ENCODE measurements around the gene ZNF202.
"Not testable (repeated sequence)": the region's sequence is repeated elsewhere in the genome, so short reads cannot be mapped to it uniquely, and the experiment has no call there.

The ZNF202 gene

GRCh38 chr11:123740787-123741158, 687 bp downstream of the ZNF202 start:
- no peak for DNase-seq (ENCODE audit: low read depth)

GRCh38 chr11:123738374-123738773, 3.1 kb downstream of the ZNF202 start:
- no peak for DNase-seq (ENCODE audit: low read depth)

DNA sequence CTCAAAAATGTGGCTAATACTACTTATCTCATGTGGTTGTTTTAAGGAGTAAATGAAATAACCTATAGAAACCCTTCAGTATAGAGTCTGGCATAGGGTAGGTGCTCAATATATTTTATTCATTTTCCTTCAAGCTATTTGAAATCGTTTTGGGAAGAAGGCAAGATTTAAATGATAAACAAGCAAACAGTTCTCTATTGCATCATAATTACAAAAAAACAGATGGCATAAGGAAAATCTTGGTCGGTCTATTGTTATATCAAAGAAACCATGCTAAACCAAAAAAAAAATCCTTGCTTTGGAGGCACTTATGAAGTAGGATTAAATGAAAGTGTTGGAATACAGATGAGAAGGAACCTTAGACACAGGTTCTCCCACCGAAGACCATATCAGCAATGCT, 4.7 kb downstream of the ZNF202 start:
- no peak for DNase-seq (ENCODE audit: low read depth)

GRCh38 chr11:123729602-123730001, 11.9 kb downstream of the ZNF202 start:
- DNase-seq (ENCODE audit: low read depth), result peak; percentile 42

DNA sequence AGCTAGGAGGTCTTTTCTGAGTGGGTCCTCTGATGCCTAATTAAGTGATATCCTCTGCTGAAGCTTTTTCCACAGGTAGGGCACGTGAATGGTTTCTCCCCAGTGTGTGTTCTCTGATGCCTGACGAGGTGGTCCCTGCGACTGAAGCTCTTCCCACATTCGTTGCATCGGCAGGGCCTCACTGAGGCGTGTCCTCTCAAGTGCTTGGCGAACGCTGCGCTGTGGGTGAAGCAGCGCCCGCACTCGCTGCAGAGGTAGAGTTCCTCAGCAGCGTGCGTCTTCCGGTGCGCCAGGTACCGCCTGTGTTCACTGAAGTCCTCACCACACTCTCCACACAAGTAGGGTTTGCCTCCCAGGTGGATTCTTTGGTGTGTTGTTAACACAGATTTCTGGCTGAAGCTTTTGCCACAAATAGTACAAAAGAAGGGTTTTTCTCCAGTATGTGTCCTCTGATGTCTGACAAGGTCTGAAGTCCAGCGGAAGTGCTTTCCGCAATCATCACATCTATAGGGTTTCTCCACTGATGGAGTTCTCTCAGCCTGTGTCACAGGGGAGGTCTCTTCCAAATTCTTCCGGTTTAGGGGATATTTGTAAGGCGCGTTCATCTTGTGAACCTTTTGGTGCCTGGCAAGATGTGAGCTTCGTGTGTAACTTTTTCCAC, 15.3 kb downstream of the ZNF202 start:
- no peak for DNase-seq (ENCODE audit: low read depth)

DNA sequence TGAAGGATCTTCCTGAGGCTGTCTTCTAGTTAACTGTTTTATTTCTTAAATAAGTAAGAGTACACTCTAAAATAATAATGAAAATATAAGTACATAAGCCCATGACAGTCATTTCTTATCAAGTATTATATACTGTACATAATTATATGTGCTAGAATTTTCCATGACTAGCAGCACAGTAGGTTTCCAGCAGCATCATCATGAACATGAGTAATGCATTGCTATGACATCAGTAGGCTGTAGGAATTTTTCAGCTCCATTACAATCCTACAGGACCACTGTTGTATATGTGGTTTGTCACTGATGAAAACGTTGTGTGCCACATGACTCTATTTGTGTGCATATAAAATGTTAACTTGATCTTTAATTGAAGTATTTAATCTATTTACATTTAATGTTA, 22.0 kb downstream of the ZNF202 start:
- DNase-seq (ENCODE audit: low read depth), result no peak

GRCh38 chr11:123718469-123718868, 23.0 kb downstream of the ZNF202 start:
- DNase-seq (ENCODE audit: low read depth), result no peak

GRCh38 chr11:123718063-123718462, 23.4 kb downstream of the ZNF202 start:
- no peak for DNase-seq (ENCODE audit: low read depth)

- DNase-seq (ENCODE audit: low read depth), result not testable (repeated sequence)
These were observed 28.8 kb downstream of the ZNF202 start for GRCh38 chr11:123712627-123713026.

GRCh38 chr11:123707606-123708205, 33.8 kb downstream of the ZNF202 start:
- DNase-seq (ENCODE audit: low read depth), result peak; percentile 28

DNA sequence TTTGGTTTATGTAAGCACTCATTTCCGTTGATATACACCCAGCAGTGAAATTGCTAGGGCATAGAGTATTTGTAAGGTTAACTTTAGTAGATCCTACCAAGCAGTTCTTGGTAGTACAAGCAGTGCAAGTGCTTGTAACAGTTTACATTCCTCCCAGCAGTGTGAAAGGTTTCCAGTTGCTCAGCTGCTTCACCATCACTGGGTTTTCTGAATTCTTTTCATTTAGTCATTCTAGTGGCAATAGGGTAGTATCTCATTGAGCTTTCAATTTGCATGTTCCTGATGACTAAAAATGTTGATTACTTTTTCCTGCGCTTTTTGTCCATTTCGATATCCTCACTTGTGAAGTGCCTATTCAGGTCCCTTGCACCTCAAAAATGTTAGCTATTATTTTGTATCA, 34.3 kb downstream of the ZNF202 start:
- no peak for DNase-seq (ENCODE audit: low read depth)

DNA sequence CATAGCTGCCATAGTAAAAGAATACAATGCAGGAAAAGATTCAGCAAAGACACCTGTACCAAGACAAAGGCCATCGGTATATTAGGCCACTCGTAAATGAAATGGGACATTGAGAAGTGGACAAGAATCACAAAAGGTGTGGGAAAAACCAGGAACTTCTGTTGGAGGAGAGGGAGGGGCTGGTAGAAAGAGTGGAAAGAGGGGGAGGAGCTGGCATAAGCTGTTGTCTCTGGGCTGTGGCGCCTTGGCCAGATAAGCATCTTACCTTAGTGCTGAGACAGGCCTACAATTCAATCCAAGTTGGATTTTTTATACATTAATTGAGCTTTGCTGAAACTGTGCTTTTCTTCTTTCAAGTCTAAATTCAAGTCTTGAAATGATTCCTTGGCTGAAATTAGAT, 37.1 kb downstream of the ZNF202 start:
- DNase-seq (ENCODE audit: low read depth), result no peak

GRCh38 chr11:123702696-123703095, 38.8 kb downstream of the ZNF202 start:
- no peak for DNase-seq (ENCODE audit: low read depth)

- DNase-seq (ENCODE audit: low read depth), result no peak
These were observed 39.3 kb downstream of the ZNF202 start for GRCh38 chr11:123702139-123702538.

GRCh38 chr11:123700772-123701171, 40.7 kb downstream of the ZNF202 start:
- no peak for DNase-seq (ENCODE audit: low read depth)

- no peak for DNase-seq (ENCODE audit: low read depth)
These were observed 42.8 kb downstream of the ZNF202 start for GRCh38 chr11:123698546-123699127.

DNA sequence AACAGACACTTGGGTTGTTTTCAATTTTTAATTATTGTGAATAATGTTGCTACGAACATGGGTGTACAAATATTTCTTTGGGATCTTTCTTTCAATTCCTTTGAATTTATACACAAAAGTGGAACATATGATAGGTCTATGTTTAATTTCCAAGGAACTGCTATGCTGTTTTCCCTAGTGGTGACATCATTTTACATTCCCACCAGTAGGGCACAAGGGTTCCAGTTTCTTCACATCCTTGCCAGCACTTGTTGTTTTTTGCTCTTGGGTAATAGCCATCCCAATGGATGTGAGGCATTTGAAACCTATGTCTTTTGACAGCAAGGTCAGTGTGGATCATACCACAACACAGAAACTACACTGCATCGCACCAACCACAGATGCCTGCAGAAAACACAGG, 45.3 kb downstream of the ZNF202 start:
- DNase-seq (ENCODE audit: low read depth), result no peak

DNA sequence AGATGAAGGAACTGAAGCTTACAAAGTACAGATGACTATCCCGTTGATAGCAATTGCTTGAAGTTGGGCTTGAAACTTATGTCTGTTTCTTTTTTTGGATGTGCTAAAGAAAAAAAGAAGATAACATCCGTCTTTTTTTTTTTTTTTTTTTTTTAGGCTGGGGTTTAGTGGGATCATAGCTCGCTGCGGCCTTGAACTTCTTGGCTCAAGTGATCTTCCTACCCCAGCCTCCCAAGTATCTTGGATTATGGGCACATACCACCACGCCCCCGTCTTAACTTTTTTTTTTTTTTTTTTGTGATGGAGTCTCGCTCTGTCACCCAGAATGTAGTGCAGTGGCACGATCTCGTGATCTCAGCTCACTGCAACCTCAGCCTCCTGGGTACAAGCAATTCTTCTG, 46.2 kb downstream of the ZNF202 start:
- DNase-seq (ENCODE audit: low read depth), result no peak

DNA sequence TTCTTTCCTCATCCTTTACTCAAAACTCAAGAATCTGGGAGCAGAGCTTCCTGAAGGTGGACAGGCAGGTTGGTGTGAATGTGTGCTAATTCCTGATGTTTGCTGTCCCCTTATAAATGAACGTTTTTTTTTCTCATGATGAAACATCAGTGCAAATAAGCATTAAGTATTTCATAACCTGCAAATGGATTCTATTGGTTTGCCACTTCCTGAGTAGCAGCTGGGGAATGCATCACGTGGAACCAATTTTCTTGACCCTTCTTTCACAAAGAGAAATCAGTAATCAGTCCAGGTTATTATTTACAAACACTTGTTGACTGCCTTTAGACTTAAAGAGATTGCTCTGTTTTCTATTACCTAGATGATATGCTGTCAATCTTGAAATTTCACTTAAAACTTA, 46.9 kb downstream of the ZNF202 start:
- no peak for DNase-seq (ENCODE audit: low read depth)

DNA sequence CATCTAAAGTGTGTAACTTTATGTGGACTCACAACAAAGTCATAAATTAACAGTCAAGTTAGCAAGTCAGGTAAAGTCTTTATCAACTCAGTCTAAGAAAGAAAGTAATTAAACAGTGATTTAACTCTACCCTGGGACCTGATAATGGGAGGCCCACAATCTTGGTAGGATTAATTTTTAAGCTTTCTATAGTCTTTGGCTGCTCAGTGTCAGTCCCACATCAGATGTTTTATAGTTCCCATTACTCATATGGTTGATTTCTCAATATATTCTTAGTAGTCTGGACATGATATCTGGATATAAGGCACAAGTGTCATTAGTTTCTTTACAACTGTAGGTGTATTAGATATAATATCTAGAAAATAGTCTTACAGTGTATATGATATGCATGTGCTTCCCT, 48.5 kb downstream of the ZNF202 start:
- no peak for DNase-seq (ENCODE audit: low read depth)

- DNase-seq (ENCODE audit: low read depth), result peak; percentile 17
These were observed 51.0 kb downstream of the ZNF202 start for GRCh38 chr11:123690485-123690884.

- no peak for DNase-seq (ENCODE audit: low read depth)
These were observed 56.9 kb downstream of the ZNF202 start for GRCh38 chr11:123684601-123685000.

DNA sequence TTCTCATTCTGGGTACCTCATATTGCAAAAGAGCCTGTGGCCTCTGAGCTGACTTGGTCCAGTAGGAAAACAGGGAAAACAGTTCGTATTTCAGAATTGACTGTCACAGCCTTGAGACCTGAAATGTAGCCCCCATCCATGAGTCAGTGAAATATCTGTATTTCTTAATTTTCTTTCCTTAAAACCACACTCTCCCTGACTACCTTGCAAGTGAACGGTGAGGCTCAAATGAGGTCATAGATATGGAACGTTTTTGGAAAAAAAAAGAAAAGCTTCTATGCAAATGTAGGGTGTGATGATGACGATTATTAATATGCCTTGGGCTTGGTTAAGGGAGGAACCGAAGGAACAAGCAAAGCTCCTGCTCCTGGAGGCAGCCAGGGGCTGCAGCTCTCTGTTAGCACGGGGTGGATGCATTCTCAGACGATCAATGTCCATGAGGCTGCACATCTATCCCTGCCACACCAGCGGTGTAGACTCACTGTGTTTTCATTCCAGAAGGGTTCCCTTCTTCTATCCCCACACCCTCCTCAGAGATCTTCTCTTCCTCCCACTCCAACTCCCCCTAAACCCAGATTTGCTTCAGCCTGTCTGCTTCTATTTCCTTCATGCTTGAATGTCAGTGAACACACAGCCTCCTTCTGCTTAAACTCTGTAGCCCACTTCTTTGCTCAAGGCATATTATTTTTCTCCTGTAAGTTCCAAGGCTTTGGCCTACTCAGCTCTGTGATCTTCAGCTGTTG, 57.9 kb downstream of the ZNF202 start:
- DNase-seq (ENCODE audit: low read depth), result no peak
